ENCODE results near the gene GREB1.

The GREB1 gene

DNA sequence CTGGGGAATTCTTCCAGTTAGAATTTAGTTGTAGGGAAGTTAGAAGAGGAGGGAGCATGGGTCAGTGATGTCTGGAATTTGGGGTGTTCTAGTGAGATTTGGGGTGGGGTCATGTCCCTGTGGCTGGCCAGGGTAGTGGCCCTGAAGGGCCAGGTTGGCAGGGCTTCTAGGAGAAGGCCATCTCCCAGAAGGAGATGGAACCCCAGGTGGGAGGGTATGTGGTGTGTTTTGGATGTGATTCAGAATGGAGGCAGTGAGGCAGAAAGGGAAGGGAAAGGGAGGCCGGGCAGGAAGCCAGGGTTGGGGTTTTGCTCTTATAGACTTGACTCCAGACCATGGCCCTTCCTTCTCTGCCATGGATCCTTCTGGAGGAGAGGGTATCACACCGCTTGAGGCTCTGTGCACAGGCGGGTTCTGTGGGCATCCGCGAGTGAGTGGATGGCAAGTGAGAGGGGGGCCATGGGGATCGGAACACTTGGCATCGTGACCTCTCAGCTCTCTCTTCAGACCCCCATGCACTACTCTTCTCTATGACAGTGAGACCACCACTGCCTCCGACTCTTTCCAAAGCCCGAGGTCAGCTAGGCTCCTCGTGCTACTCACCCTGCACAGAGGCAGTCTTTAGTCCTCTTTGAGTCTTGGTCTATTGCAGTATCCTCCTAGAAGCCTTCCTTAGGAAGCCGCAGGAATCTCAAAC lies 7.3 kb downstream of the GREB1 start:
- FAIRE-seq, result no peak

DNA sequence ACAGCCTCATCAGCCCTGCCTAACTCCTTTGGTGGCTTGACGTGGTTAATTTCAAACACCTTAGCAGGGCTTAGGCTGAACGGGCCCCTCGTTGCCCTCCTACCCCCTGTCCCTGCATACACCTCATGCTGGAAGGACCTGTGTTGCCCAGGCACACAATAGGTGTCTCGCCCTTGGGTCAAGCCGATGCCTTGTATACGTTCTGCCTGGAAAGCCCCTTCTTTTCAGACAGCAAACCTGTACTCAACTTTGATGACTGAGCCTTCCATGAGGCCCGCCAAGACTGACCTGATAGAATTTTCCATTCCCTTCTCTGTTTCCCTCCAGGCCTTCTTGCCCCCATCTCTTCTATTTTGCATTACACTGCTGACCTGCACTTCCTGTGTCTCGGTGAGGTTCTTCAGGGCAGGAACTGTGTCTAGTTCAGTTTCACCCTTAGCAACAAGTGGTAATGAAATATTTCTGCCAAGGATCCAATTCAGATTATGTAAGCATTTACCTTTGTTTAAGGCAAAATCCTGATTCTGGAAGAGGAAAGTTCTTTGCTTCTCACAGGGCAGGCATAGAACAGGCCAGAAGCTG lies 7.9 kb downstream of the GREB1 start:
- FAIRE-seq, result no peak

DNA sequence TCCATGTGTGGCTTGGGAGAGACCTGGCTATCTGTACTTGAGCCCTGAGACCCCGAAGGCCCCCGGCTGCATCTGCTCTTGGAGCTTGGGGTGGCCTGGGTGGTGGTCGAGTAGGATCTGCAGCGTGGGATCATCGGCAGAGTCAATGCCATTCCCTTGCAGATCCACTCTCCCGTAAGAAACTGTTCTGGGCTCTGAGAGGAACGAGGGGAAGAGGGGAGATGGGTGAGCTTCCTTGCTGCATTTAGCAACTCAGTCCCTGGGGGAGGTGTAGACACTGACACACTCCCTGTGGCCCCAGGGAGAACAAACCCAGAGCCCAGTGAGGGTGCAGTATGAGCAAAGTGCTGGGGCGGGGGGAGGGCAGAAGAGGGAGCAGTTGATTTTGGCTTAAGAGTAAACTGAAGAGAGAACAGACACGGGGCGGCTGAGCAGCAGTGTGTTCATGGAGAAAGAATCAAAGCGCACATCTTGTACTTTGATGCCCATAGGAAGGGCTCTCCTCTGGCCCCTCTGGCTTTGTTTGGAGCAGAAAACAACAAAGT lies 8.5 kb downstream of the GREB1 start:
- no peak for FAIRE-seq

DNA sequence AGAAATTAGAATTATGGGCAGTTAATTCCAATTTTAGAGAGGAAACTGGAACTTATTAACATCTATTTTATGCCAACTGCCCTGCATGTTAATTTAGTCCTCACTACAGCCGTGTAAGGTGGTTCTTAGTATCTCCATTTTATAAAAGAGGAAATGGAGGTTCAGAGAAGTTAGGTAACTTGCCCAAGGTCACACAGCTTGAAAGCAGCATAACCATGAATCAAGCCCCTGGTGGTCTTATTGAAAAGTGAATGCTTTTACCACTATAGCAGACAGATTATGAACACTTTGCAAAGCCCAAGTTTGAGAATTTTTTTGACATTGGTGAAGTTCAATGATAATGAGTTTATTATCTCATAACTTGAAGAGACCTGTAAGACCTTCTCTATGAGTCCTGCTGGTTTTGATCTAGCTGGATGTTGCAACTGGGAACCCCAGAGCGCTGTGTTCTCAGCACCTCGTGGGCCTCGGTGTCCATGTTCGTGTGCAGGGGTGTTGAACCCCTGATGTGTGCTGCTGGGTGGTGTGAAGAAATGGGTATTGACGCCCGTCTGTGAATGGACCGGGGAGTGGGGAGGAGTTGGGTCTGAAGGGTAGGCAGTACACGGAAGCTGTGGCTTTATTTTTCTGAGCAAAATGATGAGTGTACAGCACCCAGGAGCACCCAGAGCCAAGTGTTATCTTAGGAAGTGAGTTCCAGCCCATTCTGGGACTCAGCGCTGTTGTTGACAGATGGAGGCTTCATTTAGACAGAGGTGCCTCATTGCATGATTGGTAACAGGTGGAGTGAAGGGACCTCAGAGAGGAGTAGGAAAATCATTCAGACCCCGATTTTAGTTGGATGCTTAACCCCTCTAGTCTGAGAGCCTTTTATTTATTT lies 9.7 kb downstream of the GREB1 start:
- FAIRE-seq, result no peak

DNA sequence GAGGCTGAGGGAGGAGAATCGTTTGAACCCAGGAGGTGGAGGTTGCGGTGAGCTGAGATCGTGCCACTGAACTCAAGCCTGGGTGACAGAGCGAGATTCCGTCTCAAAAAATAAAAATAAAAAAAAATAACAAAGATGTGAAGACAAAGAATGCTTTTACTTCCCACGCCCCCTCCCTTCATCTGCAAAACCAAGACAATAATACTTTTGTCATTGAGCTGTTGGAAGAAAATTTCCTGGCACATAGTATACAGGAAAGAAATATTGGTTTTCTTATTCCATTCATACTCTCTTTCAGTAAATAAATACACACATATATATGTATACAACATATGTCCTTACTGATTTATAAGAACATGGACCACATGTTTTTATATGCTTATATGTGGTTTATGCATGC lies 12.2 kb downstream of the GREB1 start:
- no peak for FAIRE-seq

DNA sequence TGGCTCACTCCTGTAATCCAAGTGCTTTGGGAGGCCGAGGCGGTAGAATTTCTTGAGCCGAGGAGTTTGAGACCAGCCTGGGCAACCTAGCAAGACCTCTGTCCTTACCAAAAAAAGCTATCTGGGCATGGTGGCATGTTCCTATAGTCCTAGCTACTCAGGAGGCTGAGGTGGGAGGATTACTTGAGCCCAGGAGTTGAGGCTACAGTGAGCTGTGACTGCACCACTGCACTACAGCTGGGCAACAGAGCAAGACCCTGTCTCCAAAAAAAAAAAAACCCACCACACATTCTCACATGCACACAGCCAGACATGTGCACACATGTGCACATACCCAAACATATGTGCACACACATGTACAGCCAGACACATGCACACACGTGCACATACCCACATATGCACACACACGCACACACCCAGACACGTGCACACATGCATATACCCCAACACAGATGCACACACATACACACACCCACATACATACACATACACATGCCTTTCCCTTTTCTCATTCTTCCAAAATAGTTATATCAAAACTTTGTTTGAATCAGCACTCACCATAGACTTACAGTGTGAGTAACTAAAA lies 14.2 kb downstream of the GREB1 start:
- no peak for FAIRE-seq

DNA sequence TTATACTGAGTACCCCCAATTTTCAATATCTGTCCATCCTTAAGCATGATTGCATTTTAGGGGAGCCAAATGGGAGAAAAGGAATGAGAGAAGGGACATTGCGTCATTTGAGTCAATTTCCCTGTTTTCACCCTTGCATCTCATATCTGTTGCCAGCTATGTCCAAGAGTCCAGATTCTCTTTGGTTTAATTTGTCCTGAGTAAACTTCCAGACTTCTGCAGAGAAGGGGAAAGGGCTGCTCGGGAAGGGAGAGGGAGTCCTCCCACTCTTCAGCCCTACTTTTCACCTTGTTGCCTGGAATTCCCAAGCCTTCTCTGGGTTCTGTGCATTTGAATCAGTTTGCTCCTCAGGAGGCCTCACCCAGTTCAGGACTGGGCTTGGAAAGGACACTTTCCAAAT lies 16.5 kb downstream of the GREB1 start:
- no peak for FAIRE-seq

DNA sequence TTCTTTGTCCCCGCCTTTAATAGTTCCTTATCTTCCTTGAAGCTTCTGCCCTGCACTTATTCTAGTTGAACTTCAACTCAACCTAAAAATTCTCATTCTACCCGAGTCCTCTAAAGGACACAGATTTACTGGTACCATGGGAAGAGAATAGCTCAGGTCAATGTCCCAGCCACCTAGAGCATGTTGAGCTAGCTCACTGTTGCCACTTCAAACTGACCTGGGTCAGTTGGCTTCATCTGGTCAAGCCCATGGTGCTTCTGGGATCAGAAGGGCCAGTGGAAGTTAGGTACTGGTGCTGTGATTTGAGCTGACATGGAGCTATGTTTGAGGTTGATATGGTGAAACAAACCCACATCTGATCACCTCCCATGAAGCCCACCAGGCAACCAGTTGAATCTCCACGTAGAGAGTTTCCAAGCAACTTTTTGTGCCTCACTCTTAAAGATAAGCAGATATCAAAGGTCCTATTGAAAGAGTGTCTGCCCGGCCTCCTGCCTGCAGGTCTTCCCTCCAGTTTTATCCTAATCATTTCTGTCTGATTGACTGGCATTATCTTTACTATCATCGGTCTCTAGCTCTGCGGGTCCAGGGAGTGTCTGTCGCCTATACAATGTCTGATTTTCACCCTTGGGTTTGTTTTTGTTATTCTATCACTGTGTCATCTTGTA lies 17.2 kb downstream of the GREB1 start:
- FAIRE-seq, result no peak

DNA sequence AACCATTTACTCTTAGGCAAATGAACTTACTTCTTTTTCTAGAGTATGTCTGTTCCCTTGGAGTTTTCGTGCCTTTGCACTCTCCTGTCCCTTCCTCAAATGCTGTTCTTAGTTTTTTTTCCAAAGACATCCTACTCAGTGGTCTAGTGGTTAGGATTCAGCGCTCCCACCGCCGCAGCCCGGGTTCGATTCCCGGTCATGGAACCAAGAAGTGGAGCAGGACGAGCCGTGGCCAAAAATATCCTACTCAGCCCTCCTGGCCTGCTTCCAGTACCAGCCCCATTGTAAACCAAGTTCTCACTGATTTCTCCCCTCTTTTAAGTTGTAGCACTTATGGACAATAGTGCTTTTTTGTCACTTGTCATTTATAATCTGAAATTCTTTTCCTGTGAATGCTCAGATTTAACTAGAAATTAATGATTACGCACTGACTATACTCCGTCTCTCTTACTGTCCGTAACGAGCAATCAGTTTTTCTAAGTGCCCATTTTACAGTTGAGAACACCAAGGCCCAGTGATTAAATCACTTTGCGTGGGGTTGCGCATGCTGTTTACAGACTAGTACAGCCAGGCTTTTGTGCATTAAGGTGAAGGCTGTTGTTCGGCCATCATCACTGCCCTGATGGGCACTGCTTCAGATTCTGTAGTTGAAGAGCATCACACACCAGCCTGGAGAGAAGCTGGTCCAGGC lies 17.9 kb downstream of the GREB1 start:
- no peak for FAIRE-seq

DNA sequence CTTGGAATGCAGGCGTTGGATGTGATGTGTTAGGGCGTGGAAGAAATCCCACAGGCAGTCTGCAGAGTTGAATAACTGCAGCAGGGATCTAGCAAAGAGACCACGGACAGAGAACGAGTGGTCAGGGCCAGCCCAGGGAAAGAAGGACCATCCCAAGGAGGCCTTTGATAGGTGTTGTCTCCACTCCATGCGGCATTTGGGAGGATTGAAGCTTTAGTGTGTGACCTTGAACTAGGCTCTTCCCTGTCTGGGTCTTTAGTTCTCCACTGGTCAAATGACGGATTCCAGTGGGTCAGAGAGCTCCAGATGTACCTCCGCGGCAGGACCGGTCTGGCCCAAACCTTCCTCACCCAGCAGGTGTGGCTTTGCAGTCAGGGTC lies 18.4 kb downstream of the GREB1 start:
- no peak for FAIRE-seq

DNA sequence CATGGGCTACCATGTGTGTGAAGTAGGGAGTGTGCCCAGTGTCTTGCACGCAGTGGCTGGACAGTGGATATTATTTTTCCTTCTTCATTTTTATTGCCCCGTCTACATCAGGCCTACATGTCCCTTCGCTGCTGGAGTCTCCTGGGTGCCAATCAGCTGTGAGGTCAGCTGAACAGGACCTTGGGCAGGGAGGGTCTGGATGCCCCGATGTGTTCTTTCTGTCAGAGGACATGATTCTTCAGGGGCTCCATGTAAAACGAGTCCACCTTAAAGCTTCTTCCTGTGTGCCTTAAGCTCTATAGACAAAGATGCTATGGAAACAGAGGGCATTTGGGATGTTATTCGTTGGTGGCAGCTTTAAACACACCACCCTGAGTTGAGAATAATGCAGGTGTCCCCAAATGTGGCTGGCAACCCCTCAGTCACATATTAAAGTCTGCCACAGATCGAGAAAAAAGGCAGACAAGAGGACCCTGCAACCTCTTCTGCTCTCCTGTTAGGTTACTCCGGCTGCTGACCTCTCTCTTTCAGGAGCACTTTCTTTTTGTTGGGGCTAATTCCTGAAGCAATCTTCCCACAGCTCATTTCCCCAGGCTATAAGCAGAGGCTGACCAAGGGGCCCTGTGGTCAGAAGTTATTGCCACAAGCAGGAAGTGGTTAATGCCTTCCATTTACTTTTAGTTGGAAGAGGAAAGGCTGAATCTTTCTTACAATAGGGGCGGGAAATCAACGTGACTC lies 20.0 kb downstream of the GREB1 start:
- no peak for FAIRE-seq

DNA sequence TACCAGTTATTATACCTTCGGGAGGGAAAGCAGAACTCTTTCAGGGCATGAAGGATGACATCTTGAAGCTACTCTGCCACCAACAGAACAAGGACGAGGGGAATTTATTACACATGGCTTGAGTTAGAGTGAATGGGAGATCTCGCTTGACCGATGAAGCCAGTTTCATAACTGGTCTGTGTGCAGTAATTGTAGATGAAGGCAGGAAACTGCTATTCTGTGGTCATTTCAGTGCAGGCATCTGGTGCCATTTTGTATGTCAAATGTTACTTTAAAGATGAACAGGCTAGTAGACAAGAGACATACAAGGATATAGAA lies 20.5 kb downstream of the GREB1 start:
- FAIRE-seq, result no peak

DNA sequence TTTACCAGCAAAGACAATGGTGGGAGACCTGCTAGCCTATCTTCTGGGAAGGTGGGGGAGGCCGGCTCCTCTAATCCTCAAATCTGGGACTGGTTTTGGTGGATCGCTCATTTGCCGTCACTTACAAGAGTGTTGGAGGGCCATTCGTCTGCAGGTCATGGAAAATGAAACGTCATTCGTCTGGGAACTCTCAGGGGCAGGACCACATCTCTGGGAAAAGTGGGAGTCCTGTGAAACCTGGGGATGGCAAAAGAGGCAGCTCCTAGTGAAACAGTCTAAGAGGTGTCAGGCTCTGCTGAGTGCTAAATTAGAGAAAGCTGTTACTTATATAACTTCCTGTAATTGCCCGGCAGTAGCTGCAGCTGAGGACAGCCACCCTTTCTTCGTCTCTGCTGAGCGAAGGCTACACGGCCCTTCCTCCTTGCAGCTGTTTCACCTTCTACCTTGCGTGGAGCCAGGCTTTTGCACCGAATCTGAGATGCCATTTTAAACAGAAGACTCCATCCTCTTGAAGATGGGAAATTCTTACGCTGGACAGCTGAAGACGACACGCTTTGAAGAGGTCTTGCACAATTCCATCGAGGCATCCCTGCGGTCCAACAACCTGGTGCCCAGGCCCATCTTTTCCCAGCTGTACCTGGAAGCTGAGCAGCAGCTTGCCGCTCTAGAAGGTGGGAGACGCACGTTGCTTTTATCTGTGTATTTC lies 22.4 kb downstream of the GREB1 start:
- FAIRE-seq, result no peak

DNA sequence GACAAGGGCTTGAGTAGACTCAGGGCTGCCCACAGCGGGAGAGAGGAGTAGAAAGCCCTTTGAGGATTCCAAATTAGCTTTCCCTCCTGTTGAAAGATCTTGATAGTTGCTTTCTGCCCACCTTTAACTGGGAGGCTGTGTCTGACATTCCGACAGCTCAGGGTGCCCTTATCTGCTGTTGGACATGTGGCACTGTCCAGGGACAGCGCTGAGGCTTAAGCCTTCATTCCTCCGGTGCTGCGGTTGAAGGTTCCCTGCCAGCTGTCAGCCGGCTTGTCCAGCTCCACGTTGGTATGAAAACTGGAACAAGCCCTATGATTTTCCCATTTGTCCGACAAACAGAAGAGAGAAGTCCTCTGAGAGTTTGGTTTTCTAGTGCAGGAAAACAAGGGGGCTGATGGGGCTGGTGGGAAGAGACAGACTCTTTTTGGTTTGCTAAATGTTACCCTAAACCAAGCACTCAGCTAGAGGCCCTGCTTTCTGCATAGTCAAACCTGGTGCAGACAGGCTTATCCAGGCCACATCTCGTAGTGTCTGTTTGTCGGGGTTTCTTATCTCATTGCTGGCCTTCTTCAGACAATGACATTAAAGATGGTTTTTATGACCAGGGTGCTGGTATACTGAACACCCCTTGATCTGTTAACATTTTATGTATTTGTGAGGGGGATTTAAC lies 24.5 kb downstream of the GREB1 start:
- FAIRE-seq, result no peak

DNA sequence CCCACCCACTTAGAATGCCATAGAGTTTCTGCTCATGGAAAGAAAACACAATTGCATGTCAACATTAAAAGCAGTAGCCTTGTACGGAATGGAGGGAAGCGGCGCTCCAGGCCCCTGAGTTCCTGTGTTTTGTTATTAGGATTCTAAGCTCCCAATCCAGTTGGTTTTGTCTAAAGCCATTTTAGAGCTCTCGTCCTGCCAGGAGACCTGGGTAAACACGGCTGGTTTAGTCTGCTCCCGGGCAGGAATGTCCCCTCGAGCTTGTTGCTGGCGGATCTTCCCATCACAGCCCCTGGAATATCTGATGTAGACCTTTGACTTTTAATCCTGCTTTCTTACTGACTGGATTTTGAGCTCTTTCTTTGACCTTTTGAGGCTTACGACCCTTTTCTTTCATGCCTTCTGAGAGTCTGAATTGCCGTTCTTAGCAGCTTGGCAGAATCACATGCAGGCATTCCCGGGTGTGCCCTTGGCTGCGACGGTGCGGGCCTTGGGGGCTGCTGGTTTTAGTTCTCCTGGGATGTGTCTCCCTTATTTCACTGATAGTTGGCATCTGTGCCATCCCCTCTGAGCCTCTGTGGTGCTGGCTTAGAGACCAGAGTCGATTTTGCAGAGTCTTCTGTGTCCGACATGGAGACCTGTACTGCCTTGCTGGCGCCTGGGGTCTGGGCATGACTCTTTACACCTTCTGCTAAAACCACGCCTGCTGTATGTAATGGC lies 25.4 kb downstream of the GREB1 start:
- no peak for FAIRE-seq

DNA sequence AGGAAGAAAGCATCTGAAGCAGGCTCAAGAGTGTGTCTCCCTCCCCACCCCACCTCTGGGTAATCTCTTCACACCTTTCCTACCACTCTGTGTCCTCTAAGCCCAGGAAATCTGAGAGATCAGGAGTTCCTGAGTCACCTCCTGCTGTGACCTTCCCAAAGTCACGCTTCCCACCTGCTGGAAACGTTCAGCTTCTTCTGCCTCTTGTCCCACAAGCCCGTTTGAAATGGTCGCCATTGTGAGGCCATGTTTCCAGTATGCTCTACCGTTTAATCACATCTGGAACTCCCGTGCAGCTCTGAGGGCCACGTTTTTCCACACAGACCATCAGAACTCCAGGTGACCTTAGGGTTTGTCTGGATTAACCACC lies 25.9 kb downstream of the GREB1 start:
- FAIRE-seq, result no peak

DNA sequence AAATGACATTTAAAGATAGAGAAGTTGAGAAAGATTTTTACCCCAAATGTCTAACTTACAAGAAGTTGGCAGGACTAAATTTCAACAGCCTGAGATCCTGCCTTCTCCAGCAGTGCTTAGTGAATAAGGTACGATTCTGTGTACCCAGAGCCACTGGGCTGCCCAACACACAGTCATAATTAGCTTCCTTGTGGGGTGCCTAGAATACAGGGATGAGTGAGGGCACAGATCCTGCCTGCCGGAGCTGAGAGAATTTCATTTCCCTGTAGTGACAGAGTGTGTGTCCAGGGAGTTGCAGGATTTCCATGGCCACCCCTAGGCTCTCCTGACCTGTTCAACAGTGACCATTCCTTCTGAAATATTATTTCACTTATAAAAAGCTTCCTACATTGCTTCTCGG lies 27.0 kb downstream of the GREB1 start:
- FAIRE-seq, result no peak

DNA sequence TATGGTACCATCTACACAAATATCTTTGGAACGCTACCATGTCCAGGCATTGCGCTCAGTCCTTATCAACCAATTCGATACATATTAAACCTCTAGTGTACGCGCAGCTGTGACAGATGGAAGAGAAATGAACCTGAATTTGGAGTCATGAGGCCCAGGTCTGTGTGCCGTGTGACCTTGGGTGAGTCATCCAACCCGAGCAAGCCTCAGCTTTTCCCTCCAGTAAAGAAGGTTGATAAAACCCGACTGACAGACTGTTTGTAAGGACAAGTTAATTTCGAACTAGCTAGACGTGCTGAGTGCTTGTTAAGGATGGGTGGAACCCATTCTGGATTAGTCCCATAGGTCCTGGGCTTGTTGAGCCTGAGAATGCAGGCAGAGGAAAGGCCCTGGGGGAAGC lies 28.2 kb downstream of the GREB1 start:
- no peak for FAIRE-seq

DNA sequence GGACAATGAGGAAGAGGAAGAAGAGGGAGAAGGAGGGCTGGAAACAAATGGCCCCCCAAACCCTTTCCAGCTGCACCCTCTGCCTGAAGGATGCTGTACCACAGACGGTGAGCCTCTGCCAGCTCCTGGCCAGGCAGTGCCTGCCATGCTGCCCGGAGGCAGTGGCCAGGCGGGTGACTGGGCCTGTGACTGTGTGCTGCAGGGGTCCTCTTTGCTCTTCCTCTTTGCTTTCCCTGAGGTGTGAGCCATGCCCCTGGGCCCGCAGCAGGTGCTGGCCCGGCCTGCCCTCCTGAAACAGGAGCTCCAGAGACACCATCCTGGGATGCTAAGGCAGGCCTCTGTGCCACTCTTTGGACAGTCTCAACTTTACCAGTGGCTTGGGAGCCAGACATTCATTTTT lies 28.6 kb downstream of the GREB1 start:
- FAIRE-seq, result no peak

All from endometrium (tissue), 2 donors.